Esophagus squamous epithelium (tissue), 4 donors: ENCODE data around the gene CDC42BPB.

Source experiments
- POLR2A ChIP-seq, 4 donors: fragments of 450-650 bp; IDR thresholded peaks; one replicate each; pipeline ENCODE4 v1.6.1; 2017; ENCODE audit warnings: antibody characterized with exemption in 4 of 4, mild to moderate bottlenecking in 4 of 4, moderate library complexity in 3 of 4
- TF ChIP-seq, protein P1 (sequence below), 6 experiments: fragments of 450-650 bp in 4 of 6; fragments of 200-600 bp in 2 of 6; sonication (generic) in 2 of 6; IDR thresholded peaks; one replicate each; pipeline ENCODE4 v1.5.1; 2016 to 2019; ENCODE audit warnings: antibody characterized with exemption in 6 of 6, mild to moderate bottlenecking in 4 of 6, moderate library complexity in 4 of 6

DNA sequence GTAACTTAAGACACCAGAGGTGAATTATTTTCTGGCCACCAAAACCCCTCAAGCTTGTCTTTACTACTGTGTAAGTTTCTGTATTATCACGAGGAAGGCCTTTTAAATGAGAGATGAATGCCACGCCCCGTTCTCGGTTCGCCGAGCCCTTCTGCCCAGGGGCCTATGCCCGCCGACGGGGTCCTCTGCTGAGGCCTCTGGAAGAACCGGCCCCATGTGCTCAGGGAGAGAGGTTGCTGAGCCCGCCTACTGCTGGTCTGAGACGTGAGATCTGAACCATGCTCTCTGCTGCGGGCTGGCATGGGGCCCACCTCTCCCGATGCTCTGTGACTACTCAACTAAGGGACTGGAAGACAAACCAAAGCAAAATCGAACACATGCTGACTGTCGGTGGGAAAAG, 113.9 kb downstream of the CDC42BPB start:
- TF ChIP-seq, protein P1, sequence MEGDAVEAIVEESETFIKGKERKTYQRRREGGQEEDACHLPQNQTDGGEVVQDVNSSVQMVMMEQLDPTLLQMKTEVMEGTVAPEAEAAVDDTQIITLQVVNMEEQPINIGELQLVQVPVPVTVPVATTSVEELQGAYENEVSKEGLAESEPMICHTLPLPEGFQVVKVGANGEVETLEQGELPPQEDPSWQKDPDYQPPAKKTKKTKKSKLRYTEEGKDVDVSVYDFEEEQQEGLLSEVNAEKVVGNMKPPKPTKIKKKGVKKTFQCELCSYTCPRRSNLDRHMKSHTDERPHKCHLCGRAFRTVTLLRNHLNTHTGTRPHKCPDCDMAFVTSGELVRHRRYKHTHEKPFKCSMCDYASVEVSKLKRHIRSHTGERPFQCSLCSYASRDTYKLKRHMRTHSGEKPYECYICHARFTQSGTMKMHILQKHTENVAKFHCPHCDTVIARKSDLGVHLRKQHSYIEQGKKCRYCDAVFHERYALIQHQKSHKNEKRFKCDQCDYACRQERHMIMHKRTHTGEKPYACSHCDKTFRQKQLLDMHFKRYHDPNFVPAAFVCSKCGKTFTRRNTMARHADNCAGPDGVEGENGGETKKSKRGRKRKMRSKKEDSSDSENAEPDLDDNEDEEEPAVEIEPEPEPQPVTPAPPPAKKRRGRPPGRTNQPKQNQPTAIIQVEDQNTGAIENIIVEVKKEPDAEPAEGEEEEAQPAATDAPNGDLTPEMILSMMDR (IDR thresholded peaks at IDR 0.05) = no peak
- TF ChIP-seq POLR2A (IDR thresholded peaks at IDR 0.05) = no peak
